Erythroblast (primary cell): ENCODE data around the gene AOPEP.

Source experiments
- GATA1 ChIP-seq: IDR thresholded peaks from 2 replicates; pipeline ENCODE4 v1.6.1; 2011; ENCODE audit warnings: low read depth, mild to moderate bottlenecking, control low read depth, low read length, moderate library complexity
- POLR2A ChIP-seq: IDR thresholded peaks from 2 replicates; pipeline ENCODE4 v1.6.1; 2011; ENCODE audit warnings: mild to moderate bottlenecking, low read length

DNA sequence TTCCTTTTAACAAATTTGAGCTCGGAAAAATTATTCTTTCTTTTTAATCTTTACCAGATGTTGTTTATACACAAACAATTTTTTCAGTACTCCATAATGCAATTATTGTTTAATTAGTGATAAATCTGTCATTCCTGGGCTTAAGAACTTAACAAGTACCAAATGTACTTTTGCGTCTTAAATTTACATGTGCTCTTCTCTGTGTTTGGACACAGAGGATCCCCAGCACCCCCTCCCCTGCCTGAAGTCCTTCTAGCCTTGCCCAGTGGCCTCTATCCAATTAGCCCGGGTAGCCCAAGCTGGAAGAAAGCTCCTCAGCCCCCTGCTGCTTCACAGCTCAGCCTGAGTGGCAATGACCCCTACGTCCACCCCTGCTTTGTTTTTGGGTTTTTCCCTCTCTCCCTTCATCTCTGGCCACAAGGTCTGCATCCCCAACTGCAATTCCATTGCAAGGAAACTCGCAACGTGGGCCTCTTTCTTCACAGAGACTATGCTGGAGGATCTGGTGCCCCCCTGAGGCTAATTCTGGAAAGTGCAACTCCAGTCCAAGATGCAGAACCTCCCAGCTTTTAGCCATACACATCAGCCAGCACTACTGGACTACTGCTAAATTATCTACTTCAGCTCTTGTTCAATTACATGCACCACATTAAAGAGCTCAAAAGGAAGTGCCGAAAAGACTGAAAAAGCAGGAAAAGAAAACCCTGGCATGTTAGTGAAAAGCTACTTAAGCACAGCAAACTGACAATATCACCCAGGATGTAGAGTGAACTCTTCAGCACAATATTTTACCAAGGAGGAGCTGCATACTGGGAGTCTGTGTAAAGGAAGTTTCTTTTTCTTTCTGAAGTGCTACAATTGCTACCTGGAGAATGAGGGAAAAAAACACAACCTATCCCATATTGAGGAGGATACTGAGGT lies 404.8 kb downstream of the AOPEP start:
- TF ChIP-seq POLR2A (no peak), GATA1 (no peak)
